Amygdala (tissue), 56 donors: ENCODE results near the gene CST11.

Source experiments
- DNase-seq, 56 donors: peaks; one replicate each; lab custom pipeline; 2025; lab: John Stamatoyannopoulos, UW

CST11 gene

DNA sequence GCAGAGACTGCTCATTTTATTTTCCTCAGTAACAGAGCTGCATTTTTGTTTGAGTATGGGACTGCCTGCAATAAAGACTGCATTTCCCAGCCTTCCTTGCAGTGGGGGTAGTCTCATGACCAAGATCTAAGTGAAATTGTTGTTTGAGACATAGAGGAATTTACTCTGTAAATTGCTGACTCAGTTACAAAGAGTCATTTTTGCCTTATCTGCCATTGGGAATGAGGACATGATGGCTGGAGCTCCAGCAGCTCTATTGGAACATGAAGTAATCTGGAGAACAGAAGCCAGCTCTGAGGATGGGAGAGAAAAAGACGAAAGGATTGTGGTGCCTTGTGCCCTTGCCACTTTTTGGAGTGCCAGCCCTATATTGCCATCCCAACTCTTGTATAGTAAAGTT lies 2.1 kb upstream of the CST11 start:
- DNase-seq, result no peak

DNA sequence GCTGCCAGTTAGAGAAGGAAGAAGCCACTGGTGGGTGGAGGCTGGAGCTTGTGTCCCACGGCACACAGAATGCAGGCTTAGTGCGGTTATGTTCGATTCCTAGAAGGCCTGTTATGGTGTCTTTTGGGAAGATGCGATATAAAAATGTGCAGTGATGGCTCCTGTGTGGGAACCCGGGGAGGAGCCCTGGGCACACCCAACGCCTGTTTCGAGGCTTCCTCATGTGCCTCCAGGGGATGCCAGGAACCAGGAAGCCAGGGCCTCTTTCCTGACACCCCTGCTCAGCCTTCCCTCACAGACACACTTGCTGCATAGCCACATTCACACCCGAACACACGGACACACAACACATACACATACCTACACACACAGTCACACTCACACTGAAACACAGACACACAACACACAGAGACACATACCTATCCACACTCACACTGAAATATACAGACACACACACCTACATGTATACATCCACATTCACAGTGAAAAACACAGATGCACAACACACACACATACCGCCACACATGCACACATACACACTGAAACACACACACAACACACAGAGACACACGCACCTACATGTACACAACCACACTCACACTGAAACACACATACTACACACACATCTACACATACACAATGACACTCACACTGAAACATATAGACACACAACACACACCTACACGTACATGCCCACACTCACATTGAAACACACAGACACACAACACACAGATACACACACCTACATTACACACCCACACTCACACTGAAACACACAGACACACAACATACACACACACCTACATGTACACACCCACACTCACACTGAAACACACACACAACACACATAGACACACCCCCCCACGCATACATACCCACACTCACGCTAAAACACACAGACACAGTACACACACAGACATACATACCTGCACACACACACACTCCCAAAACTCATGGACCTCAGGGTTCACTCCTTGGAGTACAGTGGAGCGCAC lies 1.2 kb upstream of the CST11 start:
- DNase-seq, result no peak

DNA sequence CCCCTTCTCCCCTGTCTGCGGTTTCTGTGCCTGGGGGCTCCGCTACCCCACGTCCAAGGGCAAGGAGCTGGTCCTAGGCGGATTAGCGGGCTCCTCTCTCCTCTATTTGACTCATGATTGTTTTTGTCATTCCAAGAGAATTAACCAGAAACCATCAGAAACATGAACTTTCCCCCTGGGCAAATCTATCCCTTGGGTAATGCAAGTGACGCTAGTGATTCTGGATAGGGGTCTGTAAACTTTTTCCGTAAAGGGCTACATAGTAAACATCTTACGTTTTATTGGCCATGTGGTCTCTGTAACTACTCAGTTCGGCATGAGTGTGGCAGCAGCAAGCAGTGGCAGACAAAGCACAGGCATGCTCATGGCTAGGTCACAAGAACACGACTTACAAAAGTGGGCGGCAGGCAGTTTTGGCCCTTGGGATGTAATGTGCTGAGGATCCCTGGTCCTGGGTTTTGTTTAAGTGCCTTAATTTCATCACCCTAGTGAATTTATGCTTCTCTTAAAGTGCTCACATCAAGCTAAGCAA lies 654 bp downstream of the CST11 start:
- no peak for DNase-seq

DNA sequence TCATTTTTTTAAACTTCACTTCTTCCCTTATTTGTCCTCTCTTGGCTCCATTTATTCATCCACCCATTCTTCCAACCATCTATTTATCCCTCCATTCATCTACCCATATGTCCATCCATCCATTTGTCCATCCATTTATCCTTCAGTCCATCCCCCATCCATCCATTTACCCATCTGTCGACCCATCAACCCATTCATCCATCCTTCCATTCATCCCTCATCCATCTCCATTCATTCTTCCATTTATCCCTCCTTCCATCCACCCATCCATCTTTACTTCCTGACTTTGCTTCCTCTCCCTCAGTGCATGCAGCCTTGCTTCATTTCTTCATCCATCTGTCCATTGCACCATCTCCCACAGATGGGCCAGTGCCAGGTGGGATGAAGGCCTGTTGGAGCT lies 1.8 kb downstream of the CST11 start:
- no peak for DNase-seq

DNA sequence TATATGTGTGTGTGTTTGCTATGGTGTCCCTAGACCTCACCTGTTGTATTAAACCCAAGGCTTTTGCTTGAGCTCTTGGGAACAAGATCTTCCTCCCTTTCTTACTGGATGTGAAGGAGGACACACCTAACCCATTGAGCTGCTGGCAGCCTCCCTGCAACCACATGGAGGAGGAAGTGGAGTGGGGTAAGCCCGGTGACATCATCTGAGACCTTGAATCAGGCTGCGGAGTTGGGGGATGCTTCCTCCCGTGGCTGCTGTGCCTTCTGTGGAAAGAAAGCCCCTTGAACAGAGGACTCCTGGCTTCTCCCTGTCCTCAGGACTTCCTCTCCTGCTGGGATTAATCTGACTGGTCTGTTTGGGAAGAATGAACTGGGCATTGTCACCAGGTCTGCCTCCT lies 3.3 kb downstream of the CST11 start:
- no peak for DNase-seq

DNA sequence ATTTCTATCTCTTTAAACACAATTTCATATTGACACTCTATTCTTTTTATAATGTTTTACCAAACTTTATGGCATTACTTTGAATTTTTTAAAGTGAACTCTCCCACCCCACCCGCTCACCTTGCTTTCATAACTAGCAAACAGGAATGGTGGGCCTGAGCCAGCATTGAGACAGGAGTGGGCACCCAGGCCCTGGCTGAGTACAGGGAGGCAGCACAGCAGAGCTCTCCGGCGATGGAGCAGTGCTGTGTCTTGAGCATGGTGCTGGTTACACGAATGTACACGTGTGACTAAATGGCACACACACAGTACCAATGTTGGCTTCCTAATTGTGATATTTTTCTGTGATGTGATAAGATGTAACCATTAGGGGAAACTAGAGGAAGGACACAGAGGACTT lies 4.5 kb downstream of the CST11 start:
- no peak for DNase-seq

DNA sequence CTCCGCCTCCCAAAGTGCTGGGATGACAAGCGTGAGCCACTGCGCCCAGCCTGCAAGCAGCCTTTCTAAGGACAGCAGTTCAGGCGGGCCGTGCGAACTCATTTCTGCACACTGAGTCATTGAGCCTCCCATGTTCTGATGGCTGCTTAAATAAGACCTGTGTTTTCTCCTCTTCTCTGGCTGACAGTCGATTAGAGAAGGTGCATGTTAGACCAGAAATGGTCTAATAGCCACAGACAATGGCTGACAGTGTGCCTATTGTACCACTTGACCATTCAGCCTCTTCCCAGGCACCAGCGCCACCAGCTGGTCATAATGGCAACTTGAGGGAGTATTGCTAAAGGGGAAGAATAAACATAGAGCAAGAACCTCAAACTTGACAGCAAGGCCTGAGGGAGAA lies 6.2 kb downstream of the CST11 start:
- DNase-seq, result peak in 41 of 56 donors; percentile 5 to 78 (median 43)

DNA sequence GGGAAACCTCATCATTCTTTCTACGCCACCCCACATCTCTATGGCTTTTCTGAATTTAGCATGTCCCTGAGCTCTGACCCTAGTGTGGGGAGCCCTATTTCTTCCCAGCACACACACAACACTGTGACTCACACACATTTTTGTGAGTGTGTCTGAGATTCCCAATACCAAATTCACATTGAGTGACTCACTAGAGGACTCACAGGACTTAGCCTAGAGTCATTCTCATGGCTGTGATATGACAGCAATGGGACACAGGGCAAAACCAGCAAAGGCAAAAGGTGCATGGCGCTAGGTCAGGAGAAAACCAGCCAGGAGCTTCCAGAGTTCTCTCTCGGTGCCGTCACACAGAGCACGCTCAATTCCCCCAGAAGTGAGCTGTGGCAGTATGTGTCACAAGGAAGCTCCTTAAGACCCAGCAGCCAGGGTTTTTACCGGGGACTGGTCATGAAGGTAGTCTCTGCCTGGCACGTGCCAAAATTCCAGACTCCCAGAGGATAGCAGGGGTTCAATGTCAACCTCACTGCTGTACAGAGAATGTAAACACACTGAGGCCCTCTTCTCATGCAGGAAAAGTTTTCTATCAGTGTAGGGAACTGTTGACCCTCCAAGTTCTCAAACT lies 7.0 kb downstream of the CST11 start:
- no peak for DNase-seq

DNA sequence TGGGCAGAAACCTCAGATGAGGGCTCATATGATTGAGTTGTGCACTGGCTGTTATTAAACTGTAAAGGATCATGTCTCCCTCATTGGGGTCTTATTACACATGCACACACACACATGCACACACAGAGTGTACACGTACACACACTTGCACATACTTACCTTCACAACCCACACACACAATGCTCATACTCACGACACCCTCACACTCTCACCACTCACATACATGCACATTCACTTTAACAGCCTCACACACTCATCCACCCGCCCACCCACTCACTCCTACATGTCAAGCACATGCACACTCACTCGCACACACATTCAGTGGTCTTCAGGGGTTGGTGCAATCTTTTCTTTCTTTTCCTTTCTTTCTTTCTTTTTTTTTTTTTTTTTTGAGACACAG lies 7.8 kb downstream of the CST11 start:
- DNase-seq, result no peak

DNA sequence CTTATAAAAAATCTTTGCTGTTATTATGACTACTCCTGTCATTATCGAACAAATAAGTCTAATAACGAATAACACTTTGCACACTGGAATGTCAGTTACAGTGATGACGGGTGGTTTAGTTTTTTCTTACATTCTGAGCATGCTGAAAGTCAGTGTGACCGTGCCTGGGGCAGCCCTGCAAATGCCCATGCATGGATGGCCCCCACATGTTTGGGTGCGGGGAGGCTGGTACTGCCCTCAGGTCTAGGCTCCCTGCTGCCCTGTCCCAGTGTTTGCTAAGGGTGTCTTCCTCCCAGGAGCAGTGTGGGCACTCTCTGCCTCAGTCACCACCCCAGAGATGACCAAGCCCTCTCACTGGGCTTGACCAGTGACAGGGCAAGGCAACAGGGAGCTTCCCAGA lies 10.2 kb downstream of the CST11 start:
- DNase-seq, result no peak

DNA sequence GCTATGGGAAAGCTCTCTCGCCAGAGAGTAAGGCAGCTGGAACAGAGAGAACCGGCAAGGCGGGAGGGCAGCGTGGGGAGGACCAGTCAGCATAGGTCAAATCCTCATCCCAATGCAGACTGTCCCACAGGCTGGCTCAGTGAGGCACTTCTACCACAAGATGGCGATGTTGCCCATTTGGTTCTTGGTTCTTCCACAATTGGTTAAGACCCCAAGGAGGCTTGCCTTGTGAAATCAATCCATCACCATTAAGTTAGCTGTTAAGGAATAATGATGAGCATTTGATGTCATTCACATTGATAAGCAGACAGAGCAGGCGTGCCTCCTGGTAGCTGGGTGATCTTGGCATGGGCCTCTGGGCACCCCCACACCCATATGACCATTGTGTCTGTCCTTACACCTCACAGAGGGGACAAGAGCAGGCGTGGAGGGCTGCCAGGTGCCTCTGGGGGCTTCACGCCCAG lies 10.8 kb downstream of the CST11 start:
- DNase-seq, result peak in 42 of 56 donors; percentile 3 to 84 (median 37)

DNA sequence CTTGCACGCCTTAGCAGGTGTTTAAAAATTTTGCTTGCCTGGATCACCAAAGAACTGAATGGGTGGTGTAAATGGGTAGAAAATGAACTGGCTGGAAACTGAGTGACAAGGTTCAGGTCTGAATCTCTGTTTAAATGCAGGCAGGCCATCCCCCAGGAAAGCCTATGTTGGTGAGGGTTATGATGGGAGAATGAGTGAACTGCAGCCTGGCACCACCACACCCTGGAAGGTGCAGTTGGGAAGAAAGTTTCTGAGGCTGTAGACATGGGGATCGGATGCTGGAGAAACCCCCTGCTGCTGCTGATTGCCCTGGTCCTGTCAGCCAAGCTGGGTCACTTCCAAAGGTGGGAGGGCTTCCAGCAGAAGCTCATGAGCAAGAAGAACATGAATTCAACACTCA lies 12.7 kb downstream of the CST11 start:
- no peak for DNase-seq

DNA sequence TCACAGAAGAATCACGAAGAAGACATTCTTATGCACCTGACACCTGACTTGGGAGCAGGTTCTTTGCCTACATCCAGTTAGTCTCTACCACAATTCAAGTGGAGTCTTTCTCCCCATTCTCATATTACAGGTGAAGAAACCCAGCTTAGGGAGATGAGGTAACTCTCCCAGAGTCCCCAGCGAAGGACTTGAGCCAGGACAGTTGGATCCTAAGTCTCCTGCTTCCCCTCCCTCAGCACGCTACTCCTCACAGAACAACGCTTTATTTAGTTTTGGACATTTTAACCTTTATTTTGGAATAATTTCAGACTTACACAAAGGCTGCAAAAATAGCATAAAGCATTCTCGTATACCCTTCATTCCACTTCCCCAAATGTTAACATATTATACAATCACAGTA lies 14.0 kb downstream of the CST11 start:
- no peak for DNase-seq

DNA sequence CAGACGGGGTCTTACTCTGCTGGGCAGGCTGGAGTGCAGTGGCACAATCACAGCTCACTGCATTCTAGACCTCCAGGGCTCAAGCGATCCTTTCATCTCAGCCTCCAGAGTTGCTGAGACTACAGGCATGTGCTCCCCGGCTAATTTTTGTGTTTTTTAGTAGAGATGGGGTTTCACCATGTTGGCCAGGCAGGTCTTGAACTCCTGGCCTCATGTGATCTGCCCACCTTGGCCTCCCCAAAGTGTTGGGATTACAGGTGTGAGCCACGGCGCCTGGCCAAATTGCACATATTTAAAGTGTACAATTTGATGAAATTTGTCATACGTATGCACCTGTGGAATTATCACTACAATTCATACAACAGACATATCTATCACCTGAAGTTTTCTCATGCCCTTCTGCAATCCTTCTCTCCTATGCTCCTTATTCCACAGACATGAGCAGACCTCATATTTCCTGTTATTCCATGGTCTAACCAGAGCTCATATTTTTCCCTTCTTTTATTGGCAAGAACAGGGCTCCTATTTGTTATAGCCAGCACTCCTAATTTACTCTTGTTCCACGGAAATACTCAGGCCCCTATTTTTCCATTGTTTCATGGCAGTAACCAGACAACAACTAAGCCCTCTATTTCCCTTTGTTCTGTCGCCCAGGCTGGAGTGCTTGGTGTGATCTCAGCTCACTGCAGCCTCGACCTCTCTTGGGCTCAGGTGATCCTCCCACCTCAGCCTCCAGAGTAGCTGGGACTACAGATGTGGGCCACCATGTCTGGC lies 15.4 kb downstream of the CST11 start:
- DNase-seq, result no peak

DNA sequence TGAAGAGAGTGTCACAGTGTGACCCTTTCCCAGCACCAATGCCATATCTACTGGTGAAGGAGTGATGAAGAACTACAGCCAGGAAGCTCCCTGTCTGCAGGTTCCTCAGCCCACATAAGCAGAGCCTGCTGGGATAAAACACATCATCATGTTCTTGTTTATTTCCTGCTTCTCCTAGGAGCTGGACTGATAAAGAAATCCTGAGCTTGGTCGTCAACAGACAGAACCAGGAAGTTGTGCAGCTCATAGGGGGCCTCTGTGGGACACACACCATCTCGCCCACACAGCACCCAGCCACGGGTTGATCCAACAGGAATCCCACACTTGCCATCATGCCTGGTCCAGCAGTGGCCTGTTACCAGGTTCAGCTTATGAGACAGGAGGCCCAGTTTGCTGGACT lies 16.0 kb downstream of the CST11 start:
- no peak for DNase-seq

DNA sequence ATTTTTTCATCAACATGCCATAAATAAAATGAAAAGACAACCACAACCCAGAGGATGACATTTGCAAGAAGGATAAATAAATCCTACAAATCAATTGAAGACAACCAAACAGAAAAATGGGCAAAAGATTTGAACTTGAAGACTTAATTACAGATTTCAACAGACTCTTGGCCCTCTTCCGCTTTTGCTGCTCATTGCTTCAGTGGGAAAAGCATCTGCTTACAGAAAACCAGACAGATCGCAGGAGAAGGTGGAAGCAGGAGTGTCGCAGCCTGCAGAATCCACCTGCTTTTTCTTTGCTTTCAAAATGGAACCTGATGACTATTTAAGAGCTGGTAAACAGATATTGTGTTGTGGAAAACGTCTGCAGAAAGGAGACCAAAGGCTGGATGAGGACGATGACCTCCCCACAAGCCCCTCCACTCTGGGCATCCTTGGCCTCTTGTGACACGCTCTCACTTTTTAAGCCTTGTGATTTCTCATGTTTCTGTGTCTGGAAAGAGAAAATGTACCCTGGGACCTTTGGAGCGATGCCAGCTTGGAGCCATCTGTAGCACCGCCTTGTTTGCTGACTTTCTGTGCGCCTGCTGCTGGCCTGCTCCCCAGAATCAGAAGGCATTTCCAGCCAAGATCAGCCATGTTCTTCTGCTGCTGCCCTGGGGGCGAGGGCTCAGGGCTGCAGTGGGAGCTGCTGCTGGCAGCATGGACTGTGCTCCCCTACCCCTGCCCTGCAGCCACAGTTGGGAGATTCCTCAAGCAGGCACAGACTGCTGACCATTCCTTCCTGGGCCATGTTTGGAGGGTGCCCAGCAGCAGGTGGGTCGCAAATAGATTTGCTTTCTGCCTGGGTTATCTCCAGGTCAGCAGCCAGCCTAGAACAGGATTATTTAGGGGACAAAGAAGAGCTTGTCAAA lies 16.8 kb downstream of the CST11 start:
- peak in 20 of 56 donors; percentile 5 to 55 (median 16) for DNase-seq

DNA sequence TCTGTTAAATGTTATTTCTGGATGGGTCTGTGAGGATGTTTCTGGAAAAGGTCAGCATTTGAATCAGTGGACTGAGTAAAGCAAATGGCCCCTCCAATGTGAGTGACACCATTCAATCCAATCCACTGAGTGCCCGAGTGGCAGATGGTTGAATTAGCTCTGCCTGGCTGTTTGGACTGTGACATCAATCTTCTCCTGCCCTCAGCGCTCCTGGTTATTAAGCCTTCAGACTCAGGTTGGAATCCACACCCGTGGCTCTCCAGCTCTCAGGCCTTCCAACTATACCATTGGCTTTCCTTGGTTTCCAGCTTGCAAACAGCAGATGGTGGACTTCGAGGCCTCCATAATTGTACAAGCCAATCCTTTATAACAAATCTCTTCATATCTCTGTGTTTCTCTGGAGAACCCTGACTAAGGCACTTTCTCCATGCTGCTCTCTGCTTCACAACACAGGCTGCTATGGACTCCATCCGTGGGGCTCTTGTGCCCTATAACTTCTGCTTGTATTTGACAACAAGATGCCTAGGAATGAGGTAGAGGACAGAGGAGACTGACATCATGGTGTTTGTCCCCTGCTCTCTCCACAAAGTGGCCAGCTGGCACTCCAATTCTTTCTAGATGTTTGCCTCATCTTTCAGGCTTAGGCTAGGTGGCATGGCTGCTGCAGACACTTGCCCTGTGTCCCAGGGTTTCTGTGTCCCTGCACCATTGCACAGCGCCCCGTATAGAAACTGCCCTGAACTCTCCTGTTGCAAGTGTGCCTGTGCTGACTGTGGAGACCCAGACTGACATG lies 18.0 kb downstream of the CST11 start:
- no peak for DNase-seq

DNA sequence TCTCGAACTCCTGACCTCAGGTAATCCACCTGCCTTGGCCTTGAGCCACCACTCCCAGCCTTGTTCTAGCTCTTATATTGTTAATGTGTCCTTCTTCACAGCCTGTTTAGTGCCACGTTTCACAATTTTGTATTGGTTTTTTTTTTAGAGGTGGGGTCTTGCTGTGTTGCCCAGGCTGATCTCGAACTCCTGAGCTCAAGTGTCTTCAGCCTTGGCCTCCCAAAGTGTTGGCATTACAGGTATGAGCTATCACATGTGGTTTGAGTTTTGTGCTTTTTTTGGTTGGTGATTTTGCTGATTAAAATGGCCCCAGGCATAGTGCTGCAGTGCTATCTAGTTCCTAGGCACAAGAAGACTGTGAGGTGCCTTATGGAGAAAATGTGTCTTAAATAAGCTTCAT lies 19.0 kb downstream of the CST11 start:
- no peak for DNase-seq

DNA sequence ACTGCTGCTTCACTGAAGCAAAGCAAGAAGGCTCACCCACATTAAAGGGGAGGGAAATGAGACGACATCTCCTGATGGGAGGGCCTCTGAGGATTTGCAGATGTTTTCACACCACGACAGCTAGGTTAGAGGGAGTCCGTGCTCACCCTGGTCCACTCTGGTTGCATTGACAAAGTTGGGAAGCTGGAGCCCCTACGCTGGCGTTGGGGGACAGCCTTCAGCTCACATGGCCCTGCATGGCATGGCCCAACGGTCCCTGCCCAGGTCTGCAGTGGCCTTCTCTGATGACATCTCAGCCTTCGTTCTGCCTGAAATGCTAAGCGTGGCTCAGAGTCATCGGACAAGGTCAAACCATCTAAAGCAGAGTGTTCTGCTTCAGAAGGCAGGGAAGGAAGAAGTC lies 27.5 kb downstream of the CST11 start:
- no peak for DNase-seq
